Peyer's patch (tissue), 4 donors: Measurements from ENCODE around the gene TMEM132C.

Experiments used
- CTCF ChIP-seq, 6 experiments: fragments of 450-650 bp in 4 of 6; fragments of 200-600 bp in 2 of 6; sonication (generic) in 1 of 6; IDR thresholded peaks; one replicate each; pipeline ENCODE4 v1.5.1; 2017 to 2019; ENCODE audit warnings: antibody characterized with exemption in 6 of 6, mild to moderate bottlenecking in 3 of 6, moderate library complexity in 1 of 6
- POLR2A ChIP-seq, 2 donors: fragments of 450-650 bp; IDR thresholded peaks; one replicate each; pipeline ENCODE4 v1.5.1; 2017; ENCODE audit warnings: antibody characterized with exemption in 2 of 2, mild to moderate bottlenecking in 2 of 2, moderate library complexity in 2 of 2

- TF ChIP-seq CTCF (IDR thresholded peaks at IDR 0.05) (no peak), POLR2A (IDR thresholded peaks at IDR 0.05) (no peak)
These were observed 49.1 kb downstream of the TMEM132C start for GRCh38 chr12:128316078-128316477.
